Measurements from ENCODE around the gene ADCK2.
"Not testable (repeated sequence)": the region's sequence is repeated elsewhere in the genome, so short reads cannot be mapped to it uniquely, and the experiment has no call there.

The ADCK2 gene

GRCh38 chr7:140649556-140650205, 23.1 kb upstream of the ADCK2 start:
- no peak for DNase-seq

- DNase-seq, result no peak
Observed at GRCh38 chr7:140650367-140650766, 22.4 kb upstream of the ADCK2 start.

GRCh38 chr7:140653319-140654108, 19.2 kb upstream of the ADCK2 start:
- peak; percentile 54 for DNase-seq

- no peak for DNase-seq
Observed at GRCh38 chr7:140654109-140654387, 18.7 kb upstream of the ADCK2 start.

- no peak for DNase-seq
Observed at GRCh38 chr7:140654661-140655060, 18.1 kb upstream of the ADCK2 start.

GRCh38 chr7:140655511-140656408, 17.0 kb upstream of the ADCK2 start:
- no peak for DNase-seq

- DNase-seq, result peak; percentile 56
Observed at GRCh38 chr7:140656548-140657515, 15.9 kb upstream of the ADCK2 start.

GRCh38 chr7:140657891-140658290, 14.9 kb upstream of the ADCK2 start:
- DNase-seq, result no peak

GRCh38 chr7:140659856-140660255, 12.9 kb upstream of the ADCK2 start:
- no peak for DNase-seq

GRCh38 chr7:140661124-140661523, 11.6 kb upstream of the ADCK2 start:
- no peak for DNase-seq

- DNase-seq, result not testable (repeated sequence)
Observed at GRCh38 chr7:140662938-140663337, 9.8 kb upstream of the ADCK2 start.

- DNase-seq, result no peak
Observed at GRCh38 chr7:140667476-140667875, 5.3 kb upstream of the ADCK2 start.

- DNase-seq, result no peak
Observed at GRCh38 chr7:140668641-140669040, 4.1 kb upstream of the ADCK2 start.

- no peak for DNase-seq
Observed at GRCh38 chr7:140669352-140669751, 3.4 kb upstream of the ADCK2 start.

GRCh38 chr7:140669862-140670261, 2.9 kb upstream of the ADCK2 start:
- not testable (repeated sequence) for DNase-seq

- DNase-seq, result no peak
Observed at GRCh38 chr7:140670343-140670935, 2.3 kb upstream of the ADCK2 start.

- DNase-seq, result no peak
Observed at GRCh38 chr7:140671966-140672365, 779 bp upstream of the ADCK2 start.

- DNase-seq, result peak; percentile 54
Observed at GRCh38 chr7:140673063-140673773, 473 bp downstream of the ADCK2 start.

- no peak for DNase-seq
Observed at GRCh38 chr7:140673774-140674155, 1.0 kb downstream of the ADCK2 start.

GRCh38 chr7:140674356-140674800, 1.6 kb downstream of the ADCK2 start:
- DNase-seq, result no peak
